ENCODE results near the gene SLC27A1.

The SLC27A1 gene

GRCh38 chr19:17470068-17470841 is at the start of gene SLC27A1:
Gene SLC27A1, plus strand, starts transcription at chr19:17470524. Its CDS starts 17 bp downstream, at chr19:17470541.
- H3K36me3 Mint-ChIP-seq: no peaks in the 10 kb centered on the region
- peak; percentile 71 for ATAC-seq (ENCODE audit: low read depth)
- DNase-seq (ENCODE audit: low spot score in 2 of 2): peak; percentile 76 to 84
- peak within 1 kb of the TSS; percentile 89 for H3K27ac Mint-ChIP-seq
- H3K9me3 Mint-ChIP-seq: no peaks in the 10 kb centered on the region
- peaks cover 20% of the 10 kb centered on the region for H3K4me1 Mint-ChIP-seq
- H3K27me3 Mint-ChIP-seq: no peaks in the 10 kb centered on the region
- H3K4me3 Mint-ChIP-seq: peak within 1 kb of the TSS; percentile 95

- Mint-ChIP-seq H3K36me3 (peaks cover 7% of the 10 kb centered on the region), H3K27ac (no peak overlapping the region), H3K4me3 (no peak overlapping the region), H3K4me1 (peaks cover 4% of the 10 kb centered on the region), H3K9me3 (no peaks in the 10 kb centered on the region), H3K27me3 (no peaks in the 10 kb centered on the region)
- DNase-seq (ENCODE audit: low spot score in 2 of 2) (no peak), ATAC-seq (ENCODE audit: low read depth) (no peak)
Measured at GRCh38 chr19:17421942-17422341, 48.4 kb upstream of the SLC27A1 start.

- no peak overlapping the region for H3K4me3 Mint-ChIP-seq
- no peak overlapping the region for H3K27ac Mint-ChIP-seq
- DNase-seq (ENCODE audit: low spot score in 2 of 2): no peak
- H3K36me3 Mint-ChIP-seq: peaks cover 6% of the 10 kb centered on the region
- no peaks in the 10 kb centered on the region for H3K9me3 Mint-ChIP-seq
- no peaks in the 10 kb centered on the region for H3K27me3 Mint-ChIP-seq
- H3K4me1 Mint-ChIP-seq: peaks cover 4% of the 10 kb centered on the region
- ATAC-seq (ENCODE audit: low read depth): no peak
Measured at GRCh38 chr19:17423429-17424208, 46.7 kb upstream of the SLC27A1 start.

- Mint-ChIP-seq H3K4me3 (no peak overlapping the region), H3K27me3 (no peaks in the 10 kb centered on the region), H3K4me1 (peaks cover 4% of the 10 kb centered on the region), H3K36me3 (peaks cover 6% of the 10 kb centered on the region), H3K27ac (no peak overlapping the region), H3K9me3 (no peaks in the 10 kb centered on the region)
- DNase-seq (ENCODE audit: low spot score in 2 of 2): no peak
- ATAC-seq (ENCODE audit: low read depth): peak; percentile 46
Measured at GRCh38 chr19:17424743-17425365, 45.5 kb upstream of the SLC27A1 start.

- no peak for ATAC-seq (ENCODE audit: low read depth)
- no peak for DNase-seq (ENCODE audit: low spot score in 2 of 2)
- Mint-ChIP-seq H3K9me3 (no peaks in the 10 kb centered on the region), H3K27ac (no peak overlapping the region), H3K4me1 (no peaks in the 10 kb centered on the region), H3K27me3 (no peaks in the 10 kb centered on the region), H3K4me3 (no peak overlapping the region), H3K36me3 (no peaks in the 10 kb centered on the region)
Measured at GRCh38 chr19:17429641-17430113, 40.6 kb upstream of the SLC27A1 start.

GRCh38 chr19:17431417-17431816 is 38.9 kb upstream of the SLC27A1 start:
- Mint-ChIP-seq H3K9me3 (no peaks in the 10 kb centered on the region), H3K27ac (no peak overlapping the region)

GRCh38 chr19:17435218-17435617 is 35.1 kb upstream of the SLC27A1 start:
- peaks cover 2% of the 10 kb centered on the region for H3K36me3 Mint-ChIP-seq
- H3K27ac Mint-ChIP-seq: no peak overlapping the region
- H3K27me3 Mint-ChIP-seq: no peaks in the 10 kb centered on the region
- ATAC-seq (ENCODE audit: low read depth): no peak
- DNase-seq (ENCODE audit: low spot score in 2 of 2): no peak
- no peaks in the 10 kb centered on the region for H3K4me1 Mint-ChIP-seq
- no peaks in the 10 kb centered on the region for H3K9me3 Mint-ChIP-seq
- H3K4me3 Mint-ChIP-seq: no peak overlapping the region

More at GRCh38 chr19:17431417-17431816, 38.9 kb upstream of the SLC27A1 start:
- Mint-ChIP-seq H3K4me1 (no peaks in the 10 kb centered on the region), H3K36me3 (no peaks in the 10 kb centered on the region), H3K27me3 (no peaks in the 10 kb centered on the region), H3K4me3 (no peak overlapping the region)
- no peak for ATAC-seq (ENCODE audit: low read depth)
- DNase-seq (ENCODE audit: low spot score in 2 of 2): no peak

GRCh38 chr19:17436094-17436873 is 34.0 kb upstream of the SLC27A1 start:
- no peaks in the 10 kb centered on the region for H3K9me3 Mint-ChIP-seq
- no peaks in the 10 kb centered on the region for H3K4me1 Mint-ChIP-seq
- DNase-seq (ENCODE audit: low spot score in 2 of 2): no peak
- no peak for ATAC-seq (ENCODE audit: low read depth)
- H3K27ac Mint-ChIP-seq: no peak overlapping the region
- H3K27me3 Mint-ChIP-seq: no peaks in the 10 kb centered on the region
- peaks cover 2% of the 10 kb centered on the region for H3K36me3 Mint-ChIP-seq
- H3K4me3 Mint-ChIP-seq: no peak overlapping the region

- H3K4me1 Mint-ChIP-seq: no peaks in the 10 kb centered on the region
- H3K9me3 Mint-ChIP-seq: no peaks in the 10 kb centered on the region
Measured at GRCh38 chr19:17436874-17437267, 33.5 kb upstream of the SLC27A1 start.

GRCh38 chr19:17441241-17442021 is 28.9 kb upstream of the SLC27A1 start:
- DNase-seq (ENCODE audit: low spot score in 2 of 2) (no peak), ATAC-seq (ENCODE audit: low read depth) (peak; percentile 49)
- no peaks in the 10 kb centered on the region for H3K4me1 Mint-ChIP-seq
- H3K27ac Mint-ChIP-seq: no peak overlapping the region
- no peak overlapping the region for H3K4me3 Mint-ChIP-seq
- peaks cover 2% of the 10 kb centered on the region for H3K36me3 Mint-ChIP-seq
- H3K27me3 Mint-ChIP-seq: no peaks in the 10 kb centered on the region
- H3K9me3 Mint-ChIP-seq: no peaks in the 10 kb centered on the region

More at GRCh38 chr19:17436874-17437267, 33.5 kb upstream of the SLC27A1 start:
- H3K27ac Mint-ChIP-seq: no peak overlapping the region
- no peaks in the 10 kb centered on the region for H3K27me3 Mint-ChIP-seq
- ATAC-seq (ENCODE audit: low read depth): no peak
- DNase-seq (ENCODE audit: low spot score in 2 of 2): no peak
- peaks cover 2% of the 10 kb centered on the region for H3K36me3 Mint-ChIP-seq
- H3K4me3 Mint-ChIP-seq: no peak overlapping the region

GRCh38 chr19:17445526-17446165 is 24.7 kb upstream of the SLC27A1 start:
- no peaks in the 10 kb centered on the region for H3K36me3 Mint-ChIP-seq
- H3K4me1 Mint-ChIP-seq: peaks cover 3% of the 10 kb centered on the region
- ATAC-seq (ENCODE audit: low read depth) (no peak), DNase-seq (ENCODE audit: low spot score in 2 of 2) (no peak)
- H3K27ac Mint-ChIP-seq: no peak overlapping the region
- no peaks in the 10 kb centered on the region for H3K9me3 Mint-ChIP-seq
- no peak overlapping the region for H3K4me3 Mint-ChIP-seq
- H3K27me3 Mint-ChIP-seq: peaks cover 9% of the 10 kb centered on the region

- DNase-seq (ENCODE audit: low spot score in 2 of 2): no peak
- H3K36me3 Mint-ChIP-seq: no peaks in the 10 kb centered on the region
- H3K4me3 Mint-ChIP-seq: peak overlapping the region; percentile 40
- no peaks in the 10 kb centered on the region for H3K9me3 Mint-ChIP-seq
- peaks cover 3% of the 10 kb centered on the region for H3K4me1 Mint-ChIP-seq
- no peak for ATAC-seq (ENCODE audit: low read depth)
- H3K27me3 Mint-ChIP-seq: peaks cover 14% of the 10 kb centered on the region
- no peak overlapping the region for H3K27ac Mint-ChIP-seq
Measured at GRCh38 chr19:17447704-17448130, 22.6 kb upstream of the SLC27A1 start.
